ENCODE measurements around the gene FLT1. TPM values are rescaled to one million over a fixed set of nuclear protein-coding genes. Genes with fewer than 3 reads are reported as not detected.
A peak's percentile ranks its signal among the peaks of the same experiment; 100 is the strongest.

FLT1 gene
- total RNA-seq, 6 experiments from 2014 or later: 80.5 to 118 (median 91.0) TPM

- H3K4me3 Mint-ChIP-seq: no peak overlapping the region
- peaks cover 91% of the 10 kb centered on the region for H3K4me1 Mint-ChIP-seq (ENCODE audit: low read depth)
- peaks cover 17% of the 10 kb centered on the region for H3K36me3 Mint-ChIP-seq (ENCODE audit: low read depth)
- H3K9me3 Mint-ChIP-seq: no peaks in the 10 kb centered on the region
- TF ChIP-seq CTCF (IDR thresholded peaks at IDR 0.05): no peak
- no peak for DNase-seq
- no peak overlapping the region for H3K27ac Mint-ChIP-seq
- H3K27me3 Mint-ChIP-seq (ENCODE audit: insufficient read depth): peaks cover 2% of the 10 kb centered on the region; the same call in 1 of the 2 replicates
Measured at GRCh38 chr13:28485996-28486543, 8.9 kb downstream of the FLT1 start.

GRCh38 chr13:28485551-28485950 is 9.4 kb downstream of the FLT1 start:
- H3K9me3 Mint-ChIP-seq: no peaks in the 10 kb centered on the region
- H3K36me3 Mint-ChIP-seq (ENCODE audit: low read depth): peaks cover 18% of the 10 kb centered on the region
- TF ChIP-seq CTCF (IDR thresholded peaks at IDR 0.05): no peak
- H3K4me3 Mint-ChIP-seq: no peak overlapping the region
- peaks cover 90% of the 10 kb centered on the region for H3K4me1 Mint-ChIP-seq (ENCODE audit: low read depth)
- no peak for DNase-seq
- H3K27ac Mint-ChIP-seq: no peak overlapping the region
- H3K27me3 Mint-ChIP-seq (ENCODE audit: insufficient read depth): peaks cover 2% of the 10 kb centered on the region; the same call in 1 of the 2 replicates

GRCh38 chr13:28485097-28485496 is 9.8 kb downstream of the FLT1 start:
- no peak for TF ChIP-seq CTCF (IDR thresholded peaks at IDR 0.05)
- H3K9me3 Mint-ChIP-seq: no peaks in the 10 kb centered on the region
- H3K4me3 Mint-ChIP-seq: no peak overlapping the region
- no peak for DNase-seq
- peaks cover 90% of the 10 kb centered on the region for H3K4me1 Mint-ChIP-seq (ENCODE audit: low read depth)
- no peak overlapping the region for H3K27ac Mint-ChIP-seq
- peaks cover 19% of the 10 kb centered on the region for H3K36me3 Mint-ChIP-seq (ENCODE audit: low read depth)
- H3K27me3 Mint-ChIP-seq (ENCODE audit: insufficient read depth): peaks cover 2% of the 10 kb centered on the region; the same call in 1 of the 2 replicates

- DNase-seq: no peak
- no peak overlapping the region for H3K4me3 Mint-ChIP-seq
- H3K9me3 Mint-ChIP-seq: no peaks in the 10 kb centered on the region
- peaks cover 19% of the 10 kb centered on the region for H3K36me3 Mint-ChIP-seq (ENCODE audit: low read depth)
- H3K27me3 Mint-ChIP-seq (ENCODE audit: insufficient read depth): peaks cover 2% of the 10 kb centered on the region; the same call in 1 of the 2 replicates
- H3K27ac Mint-ChIP-seq: no peak overlapping the region
- peaks cover 90% of the 10 kb centered on the region for H3K4me1 Mint-ChIP-seq (ENCODE audit: low read depth)
- no peak for TF ChIP-seq CTCF (IDR thresholded peaks at IDR 0.05)
Measured at GRCh38 chr13:28483313-28483931, 11.5 kb downstream of the FLT1 start.

GRCh38 chr13:28479005-28479404 is 15.9 kb downstream of the FLT1 start:
- no peaks in the 10 kb centered on the region for H3K9me3 Mint-ChIP-seq
- peak overlapping the region; percentile 66 for H3K4me3 Mint-ChIP-seq
- DNase-seq: no peak
- H3K27me3 Mint-ChIP-seq (ENCODE audit: insufficient read depth): no peaks in the 10 kb centered on the region
- peaks cover 11% of the 10 kb centered on the region for H3K36me3 Mint-ChIP-seq (ENCODE audit: low read depth)
- no peak for TF ChIP-seq CTCF (IDR thresholded peaks at IDR 0.05)
- peak overlapping the region; percentile 66; the same call in 1 of the 2 replicates for H3K27ac Mint-ChIP-seq
- H3K4me1 Mint-ChIP-seq (ENCODE audit: low read depth): peaks cover 94% of the 10 kb centered on the region
